Inferior parietal cortex (tissue), 1 donor: ENCODE data around the gene SERINC1.

Experiments
- DNase-seq: peaks from one replicate; pipeline ENCODE4 v3.0.0-alpha.2; 2016; ENCODE audit errors: extremely low spot score

The SERINC1 gene

DNA sequence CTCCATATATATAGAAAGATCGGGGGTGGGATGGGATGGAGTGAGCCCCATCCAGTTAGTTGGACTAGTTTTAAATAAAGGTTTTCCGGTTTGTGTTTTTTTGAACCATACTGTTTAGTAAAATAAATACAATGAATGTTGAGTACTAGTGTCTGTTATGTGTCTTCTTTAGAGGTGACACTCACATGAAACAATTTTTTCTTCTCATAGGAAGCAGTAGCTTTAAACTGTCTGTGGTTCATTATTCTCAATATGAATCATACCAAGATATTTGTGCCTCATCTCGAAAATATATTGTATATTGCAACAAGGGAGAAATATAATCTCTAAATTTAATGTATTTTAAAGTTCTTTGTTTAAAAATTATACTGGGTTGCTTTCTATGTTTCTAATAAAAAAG is 38.8 kb downstream of the SERINC1 start:
- DNase-seq: no peak

DNA sequence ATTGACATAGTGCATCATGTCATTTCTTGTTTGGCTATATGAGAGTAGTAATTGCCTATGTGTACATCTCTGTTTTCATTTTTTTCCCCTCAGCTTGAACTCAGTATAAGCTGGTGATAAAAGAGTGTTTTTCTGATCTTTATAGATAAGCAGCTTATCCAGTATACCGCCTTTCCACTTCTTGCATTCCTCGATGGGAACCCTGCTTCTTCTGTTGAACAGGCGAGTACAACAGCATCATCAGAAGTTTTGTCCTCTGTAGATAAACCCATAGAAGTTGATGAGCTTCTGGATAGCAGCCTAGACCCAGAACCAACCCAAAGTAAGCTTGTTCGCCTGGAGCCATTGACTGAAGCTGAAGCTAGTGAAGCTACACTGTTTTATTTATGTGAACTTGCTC is 39.8 kb downstream of the SERINC1 start:
- no peak for DNase-seq

DNA sequence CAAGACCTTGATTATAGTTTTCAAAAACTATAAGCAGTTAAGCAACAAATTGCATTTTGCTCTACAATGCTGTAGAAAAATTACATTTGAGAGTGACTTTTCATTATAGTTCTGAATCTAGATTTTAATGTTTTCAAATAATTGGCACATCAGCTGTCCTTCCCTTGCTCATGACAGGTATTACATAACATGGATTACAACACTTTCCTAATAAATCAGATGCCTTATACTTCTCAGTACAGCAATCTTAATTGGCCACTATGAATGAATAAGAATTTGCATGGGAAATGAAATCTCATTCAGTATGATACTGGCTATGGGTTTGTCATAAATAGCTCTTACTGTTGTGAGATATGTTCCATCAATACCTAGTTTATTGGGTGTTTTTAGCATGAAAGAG is 42.3 kb downstream of the SERINC1 start:
- DNase-seq: no peak

DNA sequence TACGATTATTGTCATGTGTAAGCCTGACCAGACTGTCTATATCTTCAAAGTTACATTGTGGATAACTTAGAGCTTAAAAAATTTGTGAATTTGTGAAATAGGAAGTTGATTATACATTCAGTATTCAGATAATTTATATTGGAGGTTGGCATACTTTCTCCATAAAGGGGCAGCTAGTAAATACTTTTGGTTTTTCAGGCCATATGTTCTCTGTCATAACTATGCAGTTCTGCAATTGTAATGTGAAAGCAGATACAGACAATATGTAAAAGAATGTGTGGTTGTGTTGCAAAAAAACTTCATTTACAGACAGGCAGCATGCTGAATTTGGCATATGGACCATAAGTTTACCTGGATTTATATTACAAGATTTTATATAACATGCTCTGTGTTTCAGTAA is 42.8 kb downstream of the SERINC1 start:
- DNase-seq: no peak

DNA sequence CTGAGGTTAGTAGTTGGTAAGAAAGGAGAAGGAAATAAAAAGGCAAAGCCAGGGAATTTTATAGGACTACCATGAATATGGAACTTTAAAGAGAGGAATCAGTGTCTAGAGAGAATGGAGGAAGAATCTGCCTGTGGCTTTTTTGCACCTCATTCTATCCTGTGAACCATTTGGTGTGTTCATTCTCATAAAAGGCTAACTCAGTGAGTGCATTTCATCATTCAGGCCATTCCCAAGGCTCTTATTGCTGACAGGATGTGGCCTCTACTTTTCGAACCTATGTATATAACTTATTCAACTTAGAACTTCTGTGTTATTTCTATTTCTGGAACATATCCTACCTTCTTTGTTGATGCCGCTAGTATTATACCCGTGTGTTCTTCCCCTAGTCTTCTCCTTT is 45.0 kb downstream of the SERINC1 start:
- no peak for DNase-seq

DNA sequence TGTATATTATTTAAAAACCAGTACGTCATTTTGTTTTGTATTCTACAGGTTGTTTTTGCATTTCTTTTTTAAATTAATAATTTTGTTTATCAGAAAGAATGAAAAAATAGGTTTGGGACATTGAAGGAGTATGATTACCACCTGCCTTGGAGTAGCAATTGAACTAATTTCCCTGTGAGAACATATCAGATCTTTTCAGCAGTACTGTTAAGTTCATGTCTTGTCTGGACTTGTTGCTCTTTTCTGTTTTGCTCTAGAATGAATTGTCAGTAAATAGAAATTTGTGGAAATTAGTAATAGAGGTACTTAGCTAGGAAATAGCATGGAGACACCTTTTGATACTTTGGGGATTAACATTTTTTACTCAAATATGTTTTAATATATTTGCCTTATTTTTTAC is 47.9 kb downstream of the SERINC1 start:
- DNase-seq: no peak

DNA sequence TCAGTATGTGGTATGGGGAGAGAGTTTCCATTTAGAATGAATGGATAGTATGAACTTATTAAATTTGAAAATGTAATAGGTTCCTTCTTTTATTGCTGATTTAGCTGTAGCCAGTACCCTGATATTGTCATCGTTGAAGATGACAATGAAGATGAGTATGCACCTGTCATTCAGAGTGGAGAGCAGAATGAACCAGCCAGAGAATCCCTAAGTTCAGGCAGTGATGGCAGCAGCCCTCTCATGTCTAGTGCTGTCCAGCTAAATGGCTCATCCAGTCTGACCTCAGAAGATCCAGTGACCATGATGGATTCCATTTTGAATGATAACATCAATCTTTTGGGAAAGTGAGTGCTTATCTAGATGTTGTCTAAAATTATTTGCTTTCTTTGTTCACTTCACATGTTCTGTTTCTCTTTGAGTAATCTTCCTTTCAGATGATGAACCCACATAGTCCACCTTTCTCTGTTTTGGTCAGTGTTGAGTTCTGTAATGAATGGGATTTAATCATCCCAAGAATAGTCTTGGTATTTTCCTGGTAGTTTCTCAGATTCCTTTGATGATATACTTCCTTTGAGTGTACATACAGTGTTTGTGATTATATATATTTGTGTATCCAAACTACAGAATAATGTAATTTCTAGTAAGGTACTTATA is 48.9 kb downstream of the SERINC1 start:
- DNase-seq: no peak

DNA sequence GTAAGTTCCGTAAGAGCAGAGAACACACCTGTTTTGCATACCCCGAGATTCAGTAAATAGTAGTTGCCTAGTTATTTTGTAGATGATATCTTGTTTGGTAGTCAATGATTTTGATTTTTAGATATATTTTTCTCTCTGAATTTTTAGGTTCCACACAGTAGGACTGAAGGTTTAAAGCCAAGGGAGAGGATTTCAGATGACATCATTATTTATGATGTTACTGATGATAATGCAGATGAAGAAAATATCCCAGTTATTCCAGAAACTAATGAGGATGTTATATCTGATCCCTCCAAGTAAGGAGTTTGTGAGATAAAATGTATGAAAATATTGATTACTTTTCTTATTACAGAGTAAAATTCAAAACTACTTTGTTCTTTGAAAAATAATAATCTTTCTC is 49.6 kb downstream of the SERINC1 start:
- no peak for DNase-seq

DNA sequence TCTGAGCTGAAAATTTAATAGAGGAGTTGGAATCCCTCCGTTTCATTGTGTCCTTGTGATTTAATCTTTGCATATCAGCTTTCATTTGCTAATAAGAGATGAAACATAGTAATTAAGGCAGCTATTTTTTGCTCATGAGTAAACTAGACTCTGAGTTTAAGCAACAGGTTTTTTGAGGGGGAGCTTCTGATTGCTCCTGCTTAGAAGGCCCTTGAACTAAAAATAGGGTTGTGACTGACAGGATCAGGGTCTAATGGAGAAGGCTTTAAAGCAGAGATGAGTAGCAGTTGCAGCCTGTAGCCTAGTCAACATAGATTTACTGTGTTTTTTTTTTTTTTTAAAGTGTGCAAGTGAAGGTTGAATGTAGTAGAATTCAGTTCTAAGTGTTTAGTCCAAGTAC is 54.8 kb downstream of the SERINC1 start:
- DNase-seq: no peak

DNA sequence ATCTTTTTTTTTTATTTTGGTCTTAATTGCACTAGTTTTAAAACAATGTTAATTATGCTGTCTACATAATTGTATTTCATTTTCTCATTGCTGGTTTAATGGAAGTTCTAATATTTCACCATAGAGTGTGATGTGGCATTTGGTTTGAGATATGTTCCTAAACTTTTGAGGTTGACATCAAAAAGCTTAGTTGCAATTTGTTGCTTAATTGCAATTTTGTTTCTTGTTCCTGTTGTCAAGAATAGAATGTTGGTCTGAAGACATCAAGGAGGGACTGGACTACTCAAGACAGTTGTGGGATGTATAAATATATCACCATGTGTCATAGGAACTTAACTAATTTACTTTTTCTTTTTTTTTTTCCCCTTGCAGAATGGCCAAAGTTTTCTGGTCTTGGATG is 59.6 kb downstream of the SERINC1 start:
- DNase-seq: no peak

DNA sequence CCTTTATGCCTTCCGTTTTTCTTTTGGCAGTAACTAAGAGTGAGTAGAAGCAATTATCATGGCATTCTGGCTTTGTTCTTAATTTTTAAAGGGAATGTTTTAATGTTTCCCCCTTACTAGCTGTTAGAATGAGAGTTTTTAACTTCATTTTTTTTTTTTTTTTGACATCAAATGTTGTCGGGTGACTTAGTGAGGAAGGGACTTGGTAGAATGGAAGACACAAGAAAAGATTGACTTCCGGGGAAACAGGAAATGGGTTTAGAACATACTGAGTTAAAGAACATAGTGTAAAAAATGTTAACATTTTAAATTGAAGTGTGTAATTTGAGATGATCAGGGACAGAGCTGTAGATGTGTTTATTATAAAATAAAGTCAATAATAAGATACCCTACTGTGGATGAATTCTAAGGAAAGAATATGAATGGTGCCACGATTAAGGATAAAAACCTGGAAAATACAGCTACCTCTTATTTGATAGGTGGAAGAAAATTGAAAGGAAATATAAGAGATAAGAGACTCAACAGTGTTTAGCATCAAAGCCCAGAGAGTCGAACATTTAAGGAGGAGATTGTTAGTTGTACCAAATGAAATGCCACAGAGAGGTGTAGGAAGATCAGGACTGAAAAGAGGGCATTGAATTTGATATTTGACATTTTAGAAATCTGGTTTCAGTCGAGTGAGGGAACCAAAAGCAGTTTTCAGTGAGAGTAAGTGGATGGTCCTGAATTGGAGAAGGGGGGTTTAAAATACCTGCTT is 62.7 kb downstream of the SERINC1 start:
- DNase-seq: no peak

DNA sequence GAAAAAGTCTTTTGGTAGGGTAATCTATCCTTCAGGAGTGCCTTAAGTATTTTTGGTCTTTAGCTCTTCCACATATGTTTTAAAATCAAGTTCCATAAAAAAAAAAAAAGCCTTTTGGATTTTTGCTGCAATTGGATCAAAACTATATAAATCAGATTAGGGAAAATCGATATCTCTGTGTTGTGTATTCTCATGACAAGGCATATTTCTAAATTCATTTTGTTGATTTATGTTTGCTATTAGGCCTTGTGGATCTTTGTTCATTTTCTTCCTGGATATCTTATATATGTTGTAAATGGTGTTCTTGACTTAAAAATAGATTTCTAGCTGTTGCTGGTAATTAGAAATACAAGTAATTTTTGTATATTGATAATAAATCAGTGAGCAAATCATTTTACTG is 63.4 kb downstream of the SERINC1 start:
- no peak for DNase-seq

DNA sequence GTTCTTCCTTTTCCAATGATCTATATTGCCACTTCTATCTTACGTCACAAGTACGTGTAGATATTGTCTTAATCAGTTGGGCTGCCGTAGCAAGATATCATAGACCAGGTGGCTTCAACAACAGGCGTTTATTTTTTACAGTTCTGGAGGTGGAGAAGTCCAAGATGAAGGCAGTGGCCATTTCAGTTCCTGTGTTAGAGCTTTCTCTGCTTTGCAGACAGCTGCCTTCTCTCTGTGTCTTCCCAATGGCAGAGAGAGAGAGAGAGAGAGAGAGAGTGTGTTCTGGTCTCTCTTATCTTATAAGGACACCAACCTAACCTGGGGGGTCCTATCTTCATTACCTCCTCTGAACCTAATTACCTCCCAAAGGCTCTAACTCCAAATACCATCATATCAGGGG is 63.9 kb downstream of the SERINC1 start:
- DNase-seq: no peak

DNA sequence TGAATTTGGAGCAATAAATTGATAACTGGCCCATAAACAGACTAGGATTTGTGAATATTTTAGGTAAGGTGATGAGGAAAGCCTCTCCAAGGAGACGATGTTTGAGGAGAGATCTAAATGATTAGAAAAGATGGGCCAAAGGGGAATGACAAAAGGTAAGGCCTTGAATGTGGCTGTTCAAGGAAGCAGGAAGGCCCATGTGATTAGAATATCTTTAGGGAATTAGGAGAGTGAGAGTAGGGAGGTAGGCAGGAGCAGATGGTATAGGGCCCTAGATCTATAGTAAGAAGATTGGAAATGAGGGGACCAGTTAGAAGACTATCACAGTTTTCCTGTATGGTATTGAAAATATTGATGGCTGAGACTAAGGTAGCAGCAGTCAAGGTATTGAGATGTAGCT is 65.4 kb downstream of the SERINC1 start:
- no peak for DNase-seq

DNA sequence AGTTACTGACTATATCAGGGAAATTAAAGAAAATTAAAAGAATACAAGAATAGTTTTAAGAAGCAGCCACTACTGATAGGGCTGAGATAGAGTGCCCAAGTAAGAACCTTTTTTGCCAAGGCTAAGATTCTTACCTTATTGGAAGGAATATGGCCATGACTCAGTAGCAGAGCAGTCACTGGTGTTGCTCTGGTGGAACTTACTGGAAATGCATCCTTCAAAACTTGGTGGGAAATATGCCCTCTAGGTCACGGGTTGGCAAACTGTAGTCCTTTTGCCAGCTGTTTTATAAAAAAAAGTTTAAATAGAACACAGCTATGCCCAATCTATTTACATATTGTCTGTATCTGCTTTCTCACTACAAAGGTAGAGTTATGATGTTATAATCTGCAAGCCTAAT is 66.2 kb downstream of the SERINC1 start:
- no peak for DNase-seq

DNA sequence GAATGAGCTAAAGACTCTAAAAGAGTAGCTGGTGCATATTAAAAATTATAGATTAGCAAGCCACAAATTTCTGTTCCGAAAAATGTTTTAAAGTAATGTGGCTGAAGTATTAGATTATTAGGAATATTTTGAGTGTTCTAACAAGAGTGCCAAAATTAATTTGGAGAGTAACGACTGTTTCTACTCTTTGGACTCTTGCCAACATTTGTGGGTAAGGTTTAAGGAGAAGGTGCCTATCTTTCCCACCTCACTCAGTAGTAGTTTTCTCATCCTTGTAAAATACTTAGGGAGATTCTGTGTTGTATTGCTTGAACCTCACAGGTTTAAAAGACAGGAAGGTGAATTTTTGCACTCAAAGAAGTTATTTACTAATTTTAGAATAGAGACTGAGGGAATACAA is 67.2 kb downstream of the SERINC1 start:
- DNase-seq: no peak

DNA sequence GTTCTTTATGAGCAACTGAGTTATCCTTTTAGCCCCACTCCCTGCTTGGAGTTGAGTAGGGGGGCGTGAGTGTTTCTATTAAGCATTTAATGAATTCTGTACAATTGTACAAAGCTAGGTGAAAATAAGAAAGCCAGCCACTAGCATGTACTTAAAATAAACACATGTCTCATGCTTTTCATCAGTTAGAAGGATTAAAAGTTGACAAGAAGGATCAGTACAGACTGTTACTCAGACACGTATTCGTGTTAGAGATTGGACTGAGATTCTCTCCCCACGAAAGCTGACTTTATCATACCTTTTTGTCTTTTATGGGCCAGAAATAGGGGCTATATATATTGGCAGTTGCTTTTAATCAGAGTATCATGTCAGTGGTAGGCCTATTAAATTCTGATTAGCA is 70.5 kb downstream of the SERINC1 start:
- DNase-seq: no peak

DNA sequence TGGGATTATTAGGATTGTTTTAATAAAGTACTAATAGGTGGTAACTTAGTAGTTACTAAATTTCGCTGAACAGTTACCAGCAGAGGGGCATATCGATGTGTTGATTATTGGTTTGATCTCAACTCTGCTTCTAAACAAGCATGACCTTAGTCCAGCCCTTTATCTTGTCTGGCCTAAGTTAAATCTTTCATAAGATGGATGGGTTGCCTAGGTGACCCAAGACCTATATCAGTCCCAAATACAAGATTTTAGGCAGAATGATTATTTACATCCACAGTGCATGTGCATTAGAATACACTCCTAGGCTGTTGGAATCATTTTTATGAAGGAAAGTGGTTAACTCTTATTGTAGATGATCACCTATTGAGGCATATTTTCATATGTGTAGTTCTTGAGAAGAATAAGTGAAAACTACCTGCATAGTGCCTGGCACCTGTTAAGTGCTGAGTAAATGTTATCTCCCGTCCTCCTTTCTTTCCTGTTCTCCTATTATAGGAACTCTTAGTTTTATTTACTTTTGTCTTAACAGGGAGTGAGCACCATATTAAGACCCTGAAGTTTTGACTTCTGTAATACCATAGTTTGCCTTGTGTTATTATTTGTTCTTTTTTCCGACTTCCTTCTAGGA is 71.0 kb downstream of the SERINC1 start:
- DNase-seq: peak; percentile 22

DNA sequence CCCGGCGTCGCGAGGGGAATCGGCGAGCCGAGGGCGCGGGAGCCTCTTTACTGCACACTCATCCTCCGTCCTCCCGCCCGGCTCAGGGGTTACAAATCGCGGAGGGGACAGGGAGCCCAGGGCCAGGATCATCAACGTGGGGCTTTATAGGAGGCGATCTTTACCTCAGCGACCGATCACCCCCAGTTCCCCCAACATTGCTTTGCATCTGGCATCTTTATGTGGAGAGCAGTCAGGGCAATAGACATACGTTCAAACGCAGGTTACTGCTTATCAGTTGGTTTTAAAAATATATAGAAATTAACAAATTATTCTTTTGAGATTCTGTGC is 71.5 kb downstream of the SERINC1 start:
- DNase-seq: no peak

DNA sequence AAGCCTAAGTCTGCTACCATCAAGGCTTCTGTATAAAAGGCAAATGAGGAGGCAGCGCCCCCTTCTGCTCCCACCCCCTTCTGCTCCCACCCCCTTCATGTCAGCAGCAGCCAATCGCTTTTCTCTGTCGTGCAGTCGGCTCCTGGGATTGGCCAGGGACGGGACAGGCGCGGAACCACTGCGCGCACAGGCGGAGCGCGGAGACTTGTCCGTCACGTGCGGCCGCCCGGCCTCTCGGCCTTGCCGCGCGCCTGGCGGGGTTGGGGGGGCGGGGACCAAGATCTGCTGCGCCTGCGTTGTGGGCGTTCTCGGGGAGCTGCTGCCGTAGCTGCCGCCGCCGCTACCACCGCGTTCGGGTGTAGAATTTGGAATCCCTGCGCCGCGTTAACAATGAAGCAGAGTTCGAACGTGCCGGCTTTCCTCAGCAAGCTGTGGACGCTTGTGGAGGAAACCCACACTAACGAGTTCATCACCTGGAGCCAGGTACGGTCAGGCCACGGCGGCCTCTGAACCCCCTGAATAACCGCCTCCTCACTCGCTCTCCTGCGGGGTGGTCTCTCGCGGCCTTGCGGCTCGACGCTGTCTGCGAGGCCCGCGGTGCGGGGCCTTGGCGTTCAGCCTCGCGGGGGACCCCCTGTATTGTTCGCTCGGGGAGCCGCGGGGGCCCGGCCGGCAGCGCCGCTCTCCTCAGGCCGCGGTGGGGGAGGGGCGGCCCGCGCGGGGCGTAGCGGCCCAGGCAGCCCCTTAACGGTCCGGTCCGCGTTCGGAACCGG is 72.1 kb downstream of the SERINC1 start, which contains the start of gene HSF2:
Gene HSF2 (plus strand): TSS at position 305 of the 773 bp plus-strand sequence. CDS start 86 bp downstream, at position 391.
- DNase-seq: peak; percentile 97

DNA sequence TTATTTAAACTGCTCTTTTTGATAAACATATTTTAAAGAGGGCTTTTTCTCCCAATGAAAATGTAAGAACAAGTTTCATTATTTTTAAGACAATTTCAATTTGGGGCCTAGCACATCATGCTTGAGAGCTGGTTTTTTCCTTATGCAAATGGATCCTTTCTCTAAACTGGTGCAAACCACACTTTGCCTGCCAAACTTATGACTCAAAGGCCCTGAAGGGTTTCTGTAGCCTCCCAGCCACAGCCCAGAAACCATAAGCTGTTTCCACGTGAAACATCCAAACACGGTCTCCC is 72.6 kb downstream of the SERINC1 start:
- DNase-seq: no peak

DNA sequence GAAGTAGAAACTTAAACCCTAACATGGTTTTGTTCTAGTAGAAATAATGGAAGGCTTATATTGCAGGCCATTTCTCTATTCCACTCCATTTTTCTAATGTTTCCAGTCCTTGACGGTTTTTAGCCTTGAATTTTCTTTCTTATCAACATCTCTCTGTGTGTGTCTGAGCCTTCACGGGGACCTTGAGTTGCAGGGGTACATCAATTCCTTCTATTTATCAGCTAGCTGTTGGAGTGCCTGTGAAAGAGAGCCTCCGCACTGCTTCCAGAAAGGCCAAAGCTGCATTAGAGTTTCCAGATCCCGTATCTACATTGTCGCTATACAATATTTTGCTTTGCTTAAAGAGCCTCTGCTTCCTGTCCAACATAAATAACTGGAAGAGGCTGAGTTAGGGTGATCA is 77.6 kb downstream of the SERINC1 start:
- no peak for DNase-seq
